Measurements from ENCODE around the gene PUS10. TPM values are rescaled to one million over a fixed set of nuclear protein-coding genes. Genes with fewer than 3 reads are reported as not detected.
"Not testable (repeated sequence)": the region's sequence is repeated elsewhere in the genome, so short reads cannot be mapped to it uniquely, and the experiment has no call there.

PUS10 gene
- total RNA-seq, 1 experiment from 2014 or later = 6.8 TPM

DNA sequence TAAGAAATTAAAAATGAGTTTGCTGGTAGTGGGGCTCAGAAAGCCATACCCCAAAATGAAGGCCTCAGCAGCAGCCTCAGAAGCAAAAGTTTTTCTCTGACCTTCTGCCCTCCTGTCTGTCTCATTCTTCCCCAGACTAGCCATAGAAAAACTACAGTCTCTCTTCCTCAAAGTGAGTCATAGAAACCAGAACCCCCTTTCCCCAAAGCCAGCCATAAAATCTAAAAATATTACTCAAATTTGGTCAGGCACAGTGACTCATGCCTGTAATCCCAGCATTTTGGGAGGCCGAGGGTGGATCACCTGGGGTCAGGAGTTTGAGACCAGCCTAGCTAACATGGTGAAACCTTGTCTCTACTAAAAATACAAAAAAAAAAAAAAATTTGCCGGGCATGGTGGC is 5.8 kb downstream of the PUS10 start:
- DNase-seq (ENCODE audit: low read depth) = peak; percentile 86

DNA sequence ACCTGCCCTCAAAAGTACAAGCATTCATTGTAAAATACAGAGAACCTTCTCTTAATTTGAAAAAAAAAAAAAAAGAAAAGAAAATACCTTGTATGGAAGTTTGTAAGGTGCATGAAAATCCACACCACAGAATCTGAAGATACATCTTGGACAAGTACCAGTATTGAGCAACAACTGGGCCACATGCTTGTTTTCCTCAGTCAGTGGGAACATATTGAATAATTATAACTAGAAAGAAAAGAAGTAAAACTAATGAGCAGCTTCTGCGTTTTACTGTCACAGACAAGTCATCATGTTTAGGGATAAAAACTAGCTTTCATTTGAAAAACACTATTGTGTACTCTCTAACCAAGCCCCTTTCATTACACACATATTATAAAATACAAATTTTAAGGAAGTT is 6.4 kb downstream of the PUS10 start:
- DNase-seq (ENCODE audit: low read depth) = peak; percentile 10

DNA sequence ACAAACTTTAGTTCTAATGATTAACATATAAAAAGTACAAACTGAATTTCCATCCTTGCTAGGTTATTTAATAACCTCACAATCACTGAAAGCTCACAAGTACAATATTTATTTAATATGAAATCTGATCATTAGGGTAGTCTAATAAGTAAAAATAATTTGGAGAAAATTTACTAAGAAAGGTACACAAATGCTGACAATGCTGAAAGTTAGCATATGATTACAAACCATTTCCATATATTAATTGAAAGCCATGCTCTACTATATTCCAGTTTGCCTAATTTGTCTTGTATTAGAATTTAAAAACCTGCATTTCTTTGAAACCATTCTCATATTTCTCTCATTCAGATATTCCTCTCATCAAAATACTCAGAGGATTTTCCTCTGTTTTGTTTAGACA is 8.7 kb downstream of the PUS10 start:
- DNase-seq (ENCODE audit: low read depth) = no peak

DNA sequence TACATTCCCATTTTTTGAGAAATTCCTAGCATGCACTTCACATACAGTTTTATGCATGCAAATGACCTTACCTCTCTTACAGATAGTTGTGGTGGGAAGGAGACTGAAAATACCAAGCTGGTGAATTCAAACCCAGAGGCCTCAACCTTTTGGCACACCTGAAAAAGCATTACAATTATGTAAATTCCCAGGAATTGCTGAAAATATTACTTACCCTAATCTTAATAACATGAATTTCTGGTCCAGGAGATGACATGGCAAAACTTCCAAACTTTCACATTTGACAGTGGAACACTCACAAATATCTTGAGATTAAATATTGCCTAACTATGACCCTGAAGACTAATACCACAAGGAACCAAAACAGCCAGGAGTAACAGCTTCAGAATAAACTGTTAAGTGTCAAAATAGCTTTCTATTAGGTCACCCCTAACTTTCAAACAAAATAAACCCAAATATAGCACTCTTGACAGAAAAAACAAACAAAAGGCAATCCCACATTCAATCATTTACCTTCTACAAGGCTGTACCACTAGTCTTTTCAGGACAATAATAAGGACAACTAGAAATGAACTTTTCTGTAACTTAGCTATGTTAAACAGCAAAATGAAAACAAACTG is 11.5 kb downstream of the PUS10 start:
- peak; percentile 28 for DNase-seq (ENCODE audit: low read depth)

DNA sequence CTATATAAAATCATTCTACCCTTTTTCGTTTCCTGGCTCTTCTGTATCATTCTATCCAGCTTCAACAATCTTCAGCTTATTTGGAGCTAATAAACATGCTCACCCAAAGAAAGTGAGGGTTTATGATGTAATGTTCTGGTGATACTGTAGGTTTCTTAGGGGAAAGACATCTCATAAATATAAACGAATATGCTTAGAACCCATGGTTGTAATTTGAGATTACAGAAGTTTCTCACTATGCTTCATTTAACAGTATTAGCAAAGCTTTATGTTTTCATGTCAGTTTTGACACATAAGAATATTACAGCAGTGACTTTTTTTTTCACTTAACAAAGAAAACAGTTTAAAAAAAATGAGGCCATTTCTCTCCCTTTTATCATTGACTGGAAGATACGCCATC is 12.3 kb downstream of the PUS10 start:
- DNase-seq (ENCODE audit: low read depth) = no peak

DNA sequence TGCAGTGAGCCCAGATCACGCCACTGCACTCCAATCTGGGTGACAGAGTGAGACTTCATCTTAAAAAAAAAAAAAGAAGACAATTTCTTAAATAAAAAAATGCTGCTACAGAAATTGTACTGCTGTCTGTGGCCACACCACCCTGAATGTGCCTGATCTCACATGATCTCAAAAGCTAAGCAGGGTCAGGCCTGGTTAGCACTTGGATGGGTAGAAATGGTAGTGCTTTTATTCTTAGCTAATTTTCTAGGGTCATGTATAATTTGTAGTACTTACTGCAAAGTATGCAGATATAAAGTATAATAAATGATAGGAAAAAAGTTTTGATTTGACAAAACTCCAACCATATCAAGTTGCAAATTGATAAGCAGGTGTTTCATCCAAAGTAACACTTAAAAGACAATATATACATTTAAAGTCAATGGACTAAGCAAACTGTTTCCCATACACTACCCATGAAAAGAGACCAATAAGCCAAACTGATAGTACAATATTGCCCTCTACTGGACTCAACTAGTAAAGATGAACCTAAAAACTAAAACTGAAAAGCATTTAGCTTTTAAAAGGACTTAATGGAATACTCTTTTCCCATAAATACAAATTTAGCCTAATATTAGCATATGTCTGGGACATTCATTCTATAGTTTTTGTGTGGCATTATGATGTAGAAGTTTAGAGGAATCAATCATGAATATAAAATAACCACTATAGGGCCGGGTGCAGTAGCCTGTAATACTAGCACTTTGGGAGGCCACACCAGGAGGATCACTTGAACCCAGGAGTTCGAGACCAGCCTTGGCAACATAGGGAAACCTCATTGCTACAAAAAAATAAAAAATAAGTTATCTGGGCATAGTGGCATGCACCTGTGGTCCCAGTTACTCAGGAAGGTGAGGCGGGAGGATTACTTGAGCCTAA is 19.2 kb downstream of the PUS10 start:
- peak; percentile 48 for DNase-seq (ENCODE audit: low read depth)

DNA sequence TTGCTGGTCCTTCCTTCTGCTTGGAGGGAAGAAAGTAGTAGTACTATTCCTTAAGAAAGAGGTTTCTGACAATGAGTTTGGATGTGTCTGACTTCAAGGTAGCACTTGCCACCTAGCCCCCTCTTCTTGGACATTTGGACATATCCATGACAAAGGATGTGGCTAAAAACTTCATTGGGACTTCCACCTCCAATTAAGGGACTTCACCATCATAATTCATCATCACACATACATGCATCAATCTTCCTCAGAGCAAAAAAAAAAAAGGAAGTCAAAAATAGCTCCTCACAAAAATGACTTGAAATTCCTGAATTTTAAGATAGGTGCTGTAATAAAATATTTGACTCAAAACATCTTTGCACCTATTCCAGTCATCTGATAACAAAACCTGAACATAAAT is 23.9 kb downstream of the PUS10 start:
- DNase-seq (ENCODE audit: low read depth) = no peak

DNA sequence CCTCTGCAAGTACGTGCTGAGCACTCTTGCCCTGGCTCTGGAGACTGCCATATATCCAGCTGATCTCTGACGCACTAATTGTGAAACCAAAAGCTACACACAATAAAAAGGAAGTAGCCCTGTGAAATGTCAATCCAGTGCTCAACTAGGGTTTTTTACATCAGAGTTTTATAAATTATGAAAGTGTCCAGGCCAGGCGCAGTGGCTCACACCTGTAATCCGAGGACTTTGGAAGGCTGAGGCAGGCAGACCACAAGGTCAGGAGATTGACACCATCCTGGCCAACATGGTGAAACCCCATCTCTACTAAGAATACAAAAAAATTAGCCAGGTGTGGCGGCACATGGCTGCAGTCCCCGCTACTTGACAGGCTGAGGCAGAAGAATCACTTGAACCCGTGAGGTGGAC is 25.1 kb downstream of the PUS10 start:
- DNase-seq (ENCODE audit: low read depth) = no peak

DNA sequence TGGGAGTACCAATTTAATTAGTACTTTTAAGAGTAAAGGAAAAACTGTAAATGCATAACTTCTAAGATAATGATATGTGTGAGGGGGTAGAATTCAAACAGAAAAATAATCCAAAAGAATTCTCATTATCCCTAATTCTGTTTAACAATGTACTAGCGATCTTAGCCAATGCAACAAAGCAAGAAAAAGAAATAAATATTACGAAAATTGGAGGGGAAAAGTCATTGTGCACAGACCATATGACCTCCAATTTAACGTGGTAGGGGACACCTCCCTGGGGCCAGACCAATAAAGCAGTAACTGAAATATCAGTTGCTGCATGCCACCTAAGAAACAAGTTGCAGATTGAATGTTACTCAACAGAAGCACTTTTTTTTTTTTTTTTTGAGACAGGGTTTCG is 26.4 kb downstream of the PUS10 start:
- no peak for DNase-seq (ENCODE audit: low read depth)

DNA sequence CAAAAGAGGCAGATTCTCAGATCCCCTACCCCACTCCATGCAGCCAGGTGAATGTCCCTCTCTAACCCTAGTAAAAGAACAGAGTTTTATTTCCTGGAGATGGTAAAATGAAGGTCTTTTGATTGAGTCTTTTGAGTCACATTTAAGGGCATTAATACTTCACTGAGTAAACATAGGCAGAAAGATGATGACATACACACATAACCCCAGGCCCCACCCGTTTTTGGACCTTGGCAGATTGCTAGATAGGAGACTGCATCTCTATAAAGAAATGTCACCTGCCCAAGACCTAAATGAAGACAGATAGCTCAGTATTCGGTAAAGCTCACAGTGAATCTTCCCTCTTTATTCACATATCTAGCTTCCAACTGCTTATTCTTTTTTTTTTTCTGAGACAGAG is 28.8 kb downstream of the PUS10 start:
- DNase-seq (ENCODE audit: low read depth) = no peak

DNA sequence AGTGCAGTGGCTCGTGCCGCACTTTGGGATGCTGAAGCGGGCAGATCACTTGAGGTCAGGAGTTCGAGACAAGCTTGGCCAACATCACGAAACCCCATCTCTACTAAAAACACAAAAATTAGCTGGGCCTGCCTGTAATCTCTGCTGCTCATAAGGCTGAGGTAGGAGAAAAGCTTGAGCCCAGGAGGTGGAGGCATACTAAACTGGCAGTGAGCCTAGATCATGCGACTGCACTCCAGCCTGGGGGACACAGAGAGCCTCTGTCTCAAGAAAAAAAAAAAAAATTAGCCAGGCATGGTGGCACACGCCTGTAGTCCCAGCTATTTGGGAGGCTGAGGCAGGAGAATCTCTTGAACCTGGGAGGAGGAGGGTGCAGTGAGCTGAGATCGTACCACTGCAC is 30.4 kb downstream of the PUS10 start:
- not testable (repeated sequence) for DNase-seq (ENCODE audit: low read depth)

DNA sequence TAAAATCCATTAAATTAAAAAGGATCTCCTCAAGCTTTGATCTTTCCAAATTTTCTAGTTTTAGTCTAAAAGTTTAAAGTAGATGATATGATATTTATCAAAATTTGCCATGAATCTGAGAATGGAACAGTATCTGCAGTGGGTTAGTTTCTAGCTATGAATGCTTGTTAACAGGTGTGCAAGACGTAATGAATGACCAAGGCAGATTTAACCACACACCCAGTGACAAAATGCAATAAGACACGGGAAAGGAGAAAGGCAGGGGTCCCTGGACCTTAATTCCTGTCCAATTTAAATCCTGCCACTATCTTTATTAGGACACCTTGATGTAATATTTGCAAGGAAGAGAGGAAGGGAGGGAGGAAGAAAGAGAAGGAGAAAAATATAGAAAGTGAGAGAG is 31.0 kb downstream of the PUS10 start:
- no peak for DNase-seq (ENCODE audit: low read depth)

DNA sequence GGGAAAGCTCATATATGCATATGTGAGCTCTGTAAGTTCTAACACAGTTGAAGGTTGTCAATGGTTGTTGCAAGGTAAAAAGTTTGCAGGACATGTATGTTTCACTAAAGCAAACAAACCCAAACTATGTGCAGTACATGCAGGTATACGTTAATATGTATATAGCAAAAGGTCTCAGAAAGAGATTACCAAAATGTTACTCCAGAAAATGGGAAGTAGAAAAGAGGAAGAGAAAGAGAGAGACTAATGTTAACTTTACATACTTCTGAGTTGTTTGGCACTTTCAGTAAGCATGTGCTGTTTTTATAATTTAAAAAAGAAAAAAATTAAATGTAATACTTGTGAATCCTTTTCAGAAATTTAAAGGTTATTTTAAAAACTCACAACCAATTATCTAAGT is 33.3 kb downstream of the PUS10 start:
- no peak for DNase-seq (ENCODE audit: low read depth)

DNA sequence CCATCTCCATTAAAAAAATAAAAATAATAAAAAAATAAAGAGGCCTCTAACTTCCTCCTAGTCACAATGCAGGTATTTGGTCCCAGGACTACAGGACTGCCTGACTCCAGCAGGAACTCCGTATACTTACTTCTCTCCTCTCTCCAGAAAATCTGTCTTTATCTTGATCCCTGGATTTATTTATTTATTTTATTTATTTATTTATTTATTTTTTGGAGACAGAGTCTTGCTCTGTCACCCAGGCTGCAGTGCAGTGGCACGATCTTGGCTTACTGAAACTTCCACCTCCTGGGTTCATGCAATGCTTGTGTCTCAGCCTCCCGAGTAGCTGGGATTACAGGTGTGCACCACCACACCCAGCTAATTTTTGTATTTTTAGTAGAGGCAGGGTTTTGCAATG is 36.0 kb downstream of the PUS10 start:
- DNase-seq (ENCODE audit: low read depth) = not testable (repeated sequence)

DNA sequence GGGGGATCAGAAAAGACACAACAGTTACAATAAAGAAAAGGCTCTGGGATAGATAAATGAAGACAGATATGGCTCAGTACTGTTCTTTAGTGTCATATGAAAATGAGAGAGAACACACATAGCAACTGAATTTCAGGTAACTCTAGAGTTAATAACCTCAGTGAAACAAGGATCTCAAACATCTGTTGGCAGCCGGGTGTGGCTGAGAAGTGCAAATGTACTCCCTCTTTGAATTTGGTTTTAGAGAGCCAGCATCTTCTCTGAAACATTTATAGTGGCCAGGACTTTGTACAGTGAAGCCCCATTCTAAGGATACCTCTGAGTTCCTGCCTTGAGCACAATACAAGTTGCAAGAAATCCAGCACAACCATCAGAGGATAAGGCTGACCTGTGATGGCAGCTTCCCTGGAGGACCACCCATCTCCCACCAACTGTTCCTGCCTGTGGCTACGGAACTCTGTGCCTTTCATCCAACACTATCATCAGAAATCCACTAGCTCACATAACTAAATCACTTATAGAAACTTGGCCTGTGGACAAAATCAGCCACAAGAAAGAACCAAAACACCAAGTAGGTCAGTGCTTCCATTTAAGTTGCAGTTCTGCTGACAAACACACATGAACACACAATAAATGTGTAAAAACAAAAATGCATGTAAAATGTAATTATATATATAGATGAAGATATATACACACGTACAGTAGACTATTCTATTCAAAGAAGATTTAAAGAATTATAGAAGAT is 37.8 kb downstream of the PUS10 start:
- no peak for DNase-seq (ENCODE audit: low read depth)

DNA sequence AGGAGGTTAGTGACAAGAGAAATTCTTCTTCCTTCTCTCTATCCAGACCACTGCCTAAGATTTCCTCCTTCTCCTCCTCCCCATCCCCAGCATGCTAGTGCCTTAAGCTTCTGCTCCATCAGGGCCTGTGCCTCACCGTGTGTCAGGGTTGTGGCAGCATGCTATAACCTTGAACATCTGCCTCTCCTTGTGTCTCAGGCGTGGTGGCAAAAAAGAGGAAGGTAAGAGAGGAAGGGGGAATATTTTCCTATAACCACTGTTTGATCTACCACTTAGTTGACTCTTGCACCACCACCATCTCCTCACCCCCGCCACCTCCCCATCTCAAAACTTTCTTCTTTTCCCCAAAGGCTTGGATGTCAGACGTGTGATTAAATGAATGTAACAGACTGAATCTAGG is 38.8 kb downstream of the PUS10 start:
- no peak for DNase-seq (ENCODE audit: low read depth)

DNA sequence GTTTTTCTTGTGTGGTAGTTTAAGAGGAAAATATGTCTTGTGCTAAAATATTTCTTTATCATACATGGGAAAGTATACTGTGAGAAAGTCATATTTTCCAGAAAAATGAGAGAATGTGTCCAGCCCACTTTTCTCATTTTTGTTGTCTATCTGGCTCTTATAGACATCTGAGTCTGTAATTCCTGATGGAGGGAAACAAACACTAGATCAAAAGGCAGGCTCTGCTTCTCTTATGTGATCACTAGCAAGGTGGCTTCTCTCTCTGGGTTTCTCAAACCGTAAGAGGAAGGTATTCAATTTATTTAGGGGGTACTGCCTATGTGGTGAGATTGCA is 40.5 kb downstream of the PUS10 start:
- DNase-seq (ENCODE audit: low read depth) = no peak

DNA sequence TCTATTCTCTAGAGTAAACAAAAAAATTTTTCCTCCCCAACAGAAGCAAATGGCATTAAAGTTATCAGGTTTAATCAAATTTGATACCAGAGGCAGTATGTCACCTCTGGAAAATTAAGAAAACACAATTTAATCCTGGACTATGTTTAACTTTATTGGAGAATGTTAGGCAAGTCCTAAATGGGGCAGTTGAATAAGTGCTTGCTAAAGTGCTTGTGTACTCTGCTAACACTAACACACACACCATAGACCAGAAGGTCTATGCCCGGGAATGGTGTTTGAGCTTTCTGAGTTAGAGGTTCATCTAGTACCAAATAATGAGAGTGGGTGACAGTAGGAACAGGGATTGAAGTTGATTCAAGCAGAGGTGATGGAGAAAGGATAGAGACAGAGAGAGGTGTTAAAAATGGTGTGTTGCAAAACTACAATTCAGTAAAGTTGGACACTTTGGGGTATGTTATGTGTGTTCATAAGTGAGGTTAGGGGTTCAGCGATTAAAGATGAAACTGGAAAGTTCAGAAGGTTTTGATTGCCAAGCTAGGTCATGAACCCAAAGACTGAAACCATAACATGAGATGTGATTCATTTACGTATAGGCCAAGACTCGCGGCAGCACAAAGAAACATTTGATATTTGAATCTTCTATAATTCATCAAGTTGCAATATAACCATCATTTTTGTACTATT is 41.0 kb downstream of the PUS10 start:
- no peak for DNase-seq (ENCODE audit: low read depth)

DNA sequence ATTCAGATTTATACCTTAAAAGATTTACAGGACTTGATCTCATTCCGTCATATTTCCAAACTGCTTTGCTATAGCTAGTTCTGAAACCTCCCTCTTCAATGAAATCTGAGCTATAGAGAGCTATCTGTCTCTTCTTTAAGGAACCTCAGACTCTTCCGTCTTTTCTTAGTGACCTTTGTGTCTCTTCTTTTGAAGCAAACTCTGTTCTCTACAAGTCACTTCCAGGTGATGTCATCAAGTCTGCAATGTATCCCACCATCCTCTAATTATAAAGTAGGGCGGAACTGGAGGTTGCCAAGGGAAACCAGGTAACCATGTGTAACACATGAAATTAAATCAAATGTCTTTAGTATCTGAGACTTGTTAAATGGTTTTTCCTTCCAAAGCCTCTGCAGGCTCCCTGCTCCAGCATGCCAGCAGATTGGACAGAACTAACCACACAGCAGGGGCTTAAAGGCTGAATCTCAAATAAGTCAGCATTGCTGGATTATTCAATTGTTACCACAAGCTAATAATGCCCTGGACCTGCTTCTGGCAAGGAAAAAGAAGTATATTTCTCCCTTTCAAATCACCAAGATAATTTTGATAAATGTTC is 41.7 kb downstream of the PUS10 start:
- DNase-seq (ENCODE audit: low read depth) = no peak

DNA sequence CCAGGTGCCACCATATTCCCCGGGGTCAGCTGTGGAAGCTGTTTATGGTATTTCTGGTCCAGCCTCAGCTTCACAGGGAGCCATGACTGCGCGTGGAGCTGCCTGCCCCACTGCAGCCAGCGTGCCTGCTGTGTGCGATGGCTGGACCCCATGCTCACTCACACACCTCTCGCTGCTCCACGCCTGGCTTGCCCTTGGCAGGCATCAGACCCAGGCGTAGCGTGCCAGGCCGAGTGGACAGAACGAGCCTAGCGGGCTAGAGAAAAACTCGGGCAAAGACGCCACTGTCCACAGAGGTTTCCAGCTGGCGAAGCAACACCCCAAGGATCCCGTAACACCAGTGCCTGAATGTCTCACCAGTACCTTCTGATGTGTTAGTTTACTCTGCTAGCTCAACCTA is 43.4 kb downstream of the PUS10 start:
- DNase-seq (ENCODE audit: low read depth) = no peak

DNA sequence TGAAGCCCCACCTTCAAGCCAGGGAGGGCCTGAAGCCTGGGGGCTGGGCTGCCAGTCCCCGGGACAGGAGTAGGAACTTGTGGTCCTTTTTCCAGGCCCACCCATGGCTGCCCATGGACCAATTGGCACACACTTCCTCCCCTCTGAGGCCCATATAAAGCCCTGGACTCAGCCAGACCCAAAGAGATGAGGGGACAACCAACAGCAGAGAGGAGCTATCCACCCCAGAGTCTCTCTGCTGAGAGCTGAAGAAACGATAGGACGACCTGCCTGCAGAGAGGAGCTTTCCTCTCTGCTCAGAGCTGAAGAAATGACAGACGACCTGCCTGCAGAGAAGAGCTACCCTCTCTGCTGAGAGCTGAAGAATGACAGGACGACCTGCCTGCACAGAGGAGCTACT is 44.4 kb downstream of the PUS10 start:
- no peak for DNase-seq (ENCODE audit: low read depth)

Data from M059J (cell line).